ENCODE measurements around the gene LHFPL3. TPM values are rescaled to one million over a fixed set of nuclear protein-coding genes. Genes with fewer than 3 reads are reported as not detected.

LHFPL3 gene
- total RNA-seq, 1 experiment from 2014 or later = not detected

DNA sequence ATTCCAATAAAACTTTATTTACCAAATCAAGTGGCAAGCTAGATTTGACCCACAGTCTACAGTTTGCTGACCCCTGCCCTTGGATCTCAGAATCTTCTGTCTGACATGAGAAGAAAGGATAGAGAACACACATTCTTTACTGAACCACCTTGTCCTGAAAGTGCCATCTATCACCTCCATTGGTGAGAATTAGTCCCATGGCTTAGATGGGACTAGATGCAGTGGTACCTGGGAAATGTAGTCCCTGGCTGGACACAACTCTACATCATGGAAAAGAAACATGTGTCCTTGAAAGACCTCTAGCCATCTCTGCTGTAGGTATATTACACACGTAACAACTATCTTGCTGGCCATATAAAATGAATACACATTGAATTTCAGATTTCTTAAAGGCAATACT is 336.2 kb downstream of the LHFPL3 start:
- no peaks in the 10 kb centered on the region for H3K9me3 ChIP-seq (ENCODE audit: low read depth, low read length, poor library complexity, severe bottlenecking)
- no peak overlapping the region for H3K4me3 ChIP-seq (ENCODE audit: low read depth, low read length, poor library complexity, severe bottlenecking)
- intact Hi-C loops (cut with micrococcal nuclease; ENCODE audit: unreplicated experiment) = no loop called here
- no peaks in the 10 kb centered on the region for H3K4me1 ChIP-seq (ENCODE audit: insufficient read depth, low read length, poor library complexity, severe bottlenecking)
- ChIA-PET POLR2A (ENCODE audit: low non-redundant PET) (no interaction called here), CTCF (no interaction called here)
- DNase-seq (ENCODE audit: low spot score) = no peak
- H3K27ac ChIP-seq (ENCODE audit: low read depth, low read length, poor library complexity, severe bottlenecking) = no peak overlapping the region
- peaks cover 27% of the 10 kb centered on the region for H3K27me3 ChIP-seq (replicated peaks; ENCODE audit: insufficient read depth, low read depth, low read length, poor library complexity)
- no TSS peak for BruUV-seq (replicated peaks)
- TF ChIP-seq, protein P1, sequence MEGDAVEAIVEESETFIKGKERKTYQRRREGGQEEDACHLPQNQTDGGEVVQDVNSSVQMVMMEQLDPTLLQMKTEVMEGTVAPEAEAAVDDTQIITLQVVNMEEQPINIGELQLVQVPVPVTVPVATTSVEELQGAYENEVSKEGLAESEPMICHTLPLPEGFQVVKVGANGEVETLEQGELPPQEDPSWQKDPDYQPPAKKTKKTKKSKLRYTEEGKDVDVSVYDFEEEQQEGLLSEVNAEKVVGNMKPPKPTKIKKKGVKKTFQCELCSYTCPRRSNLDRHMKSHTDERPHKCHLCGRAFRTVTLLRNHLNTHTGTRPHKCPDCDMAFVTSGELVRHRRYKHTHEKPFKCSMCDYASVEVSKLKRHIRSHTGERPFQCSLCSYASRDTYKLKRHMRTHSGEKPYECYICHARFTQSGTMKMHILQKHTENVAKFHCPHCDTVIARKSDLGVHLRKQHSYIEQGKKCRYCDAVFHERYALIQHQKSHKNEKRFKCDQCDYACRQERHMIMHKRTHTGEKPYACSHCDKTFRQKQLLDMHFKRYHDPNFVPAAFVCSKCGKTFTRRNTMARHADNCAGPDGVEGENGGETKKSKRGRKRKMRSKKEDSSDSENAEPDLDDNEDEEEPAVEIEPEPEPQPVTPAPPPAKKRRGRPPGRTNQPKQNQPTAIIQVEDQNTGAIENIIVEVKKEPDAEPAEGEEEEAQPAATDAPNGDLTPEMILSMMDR (conservative IDR thresholded peaks at IDR 0.05; ENCODE audit: low read depth, low read length) = no peak
- no peak for TF ChIP-seq EZH2 (IDR thresholded peaks at IDR 0.05; ENCODE audit: borderline replicate concordance, low read depth, low read length, poor library complexity, severe bottlenecking)
- no peaks in the 10 kb centered on the region for H3K36me3 ChIP-seq (ENCODE audit: insufficient read depth, low read length, poor library complexity, severe bottlenecking)

DNA sequence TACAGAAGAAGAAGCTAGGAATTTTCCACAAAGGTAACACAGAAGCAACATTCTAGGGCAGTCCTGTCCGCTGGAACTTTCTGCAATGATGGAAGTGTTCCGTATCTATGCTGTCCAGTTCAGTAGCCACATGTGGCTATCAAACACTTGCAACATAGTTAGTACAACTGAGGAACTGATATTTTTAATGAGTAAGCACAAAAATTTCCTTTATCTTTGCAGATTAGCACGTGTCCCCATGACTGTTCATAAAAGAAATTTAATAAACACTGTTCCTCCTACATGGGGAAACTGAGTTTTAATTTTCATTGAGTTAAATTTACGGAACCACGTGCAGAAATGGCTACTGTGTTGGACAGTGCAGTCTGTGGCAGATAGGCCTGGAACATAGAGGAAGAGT is 349.2 kb downstream of the LHFPL3 start:
- Histone ChIP-seq H3K9me3 (ENCODE audit: low read depth, low read length, poor library complexity, severe bottlenecking) (no peaks in the 10 kb centered on the region), H3K4me3 (ENCODE audit: low read depth, low read length, poor library complexity, severe bottlenecking) (no peak overlapping the region), H3K4me1 (ENCODE audit: insufficient read depth, low read length, poor library complexity, severe bottlenecking) (no peaks in the 10 kb centered on the region), H3K27ac (ENCODE audit: low read depth, low read length, poor library complexity, severe bottlenecking) (no peak overlapping the region), H3K27me3 (replicated peaks; ENCODE audit: insufficient read depth, low read depth, low read length, poor library complexity) (peaks cover 62% of the 10 kb centered on the region), H3K36me3 (ENCODE audit: insufficient read depth, low read length, poor library complexity, severe bottlenecking) (no peaks in the 10 kb centered on the region)
- intact Hi-C loops (cut with micrococcal nuclease; ENCODE audit: unreplicated experiment) = no loop called here
- DNase-seq (ENCODE audit: low spot score) = no peak
- CTCF ChIA-PET = no interaction called here
- no TSS peak for BruUV-seq (replicated peaks)
- TF ChIP-seq, protein P1 (conservative IDR thresholded peaks at IDR 0.05; ENCODE audit: low read depth, low read length) = no peak
- no peak for TF ChIP-seq EZH2 (IDR thresholded peaks at IDR 0.05; ENCODE audit: borderline replicate concordance, low read depth, low read length, poor library complexity, severe bottlenecking)
- POLR2A ChIA-PET (ENCODE audit: low non-redundant PET) = no interaction called here

DNA sequence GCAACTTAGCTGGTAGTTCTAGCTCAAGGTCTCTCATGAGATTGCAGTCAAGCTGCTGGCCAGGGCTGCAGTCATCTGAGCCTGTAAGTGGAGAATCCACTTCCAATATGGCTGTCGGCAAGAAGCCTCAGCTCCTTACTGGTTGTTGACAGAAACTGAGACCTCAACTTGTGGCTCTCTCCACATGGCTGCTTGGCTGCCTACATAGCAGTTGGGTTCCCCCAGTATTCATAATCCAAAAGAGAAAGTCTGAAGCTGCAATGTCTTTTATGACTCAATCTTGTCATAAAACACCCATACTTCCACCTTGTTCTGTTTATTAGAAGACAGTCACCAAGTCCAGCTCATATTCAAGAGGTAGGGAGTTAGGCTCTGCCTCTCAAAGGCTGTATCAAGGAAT is 350.7 kb downstream of the LHFPL3 start:
- TF ChIP-seq, protein P1 (conservative IDR thresholded peaks at IDR 0.05; ENCODE audit: low read depth, low read length) = no peak
- no peak for TF ChIP-seq EZH2 (IDR thresholded peaks at IDR 0.05; ENCODE audit: borderline replicate concordance, low read depth, low read length, poor library complexity, severe bottlenecking)
- Histone ChIP-seq H3K27me3 (replicated peaks; ENCODE audit: insufficient read depth, low read depth, low read length, poor library complexity) (peaks cover 63% of the 10 kb centered on the region), H3K27ac (ENCODE audit: low read depth, low read length, poor library complexity, severe bottlenecking) (no peak overlapping the region), H3K4me3 (ENCODE audit: low read depth, low read length, poor library complexity, severe bottlenecking) (no peak overlapping the region), H3K9me3 (ENCODE audit: low read depth, low read length, poor library complexity, severe bottlenecking) (no peaks in the 10 kb centered on the region), H3K4me1 (ENCODE audit: insufficient read depth, low read length, poor library complexity, severe bottlenecking) (no peaks in the 10 kb centered on the region), H3K36me3 (ENCODE audit: insufficient read depth, low read length, poor library complexity, severe bottlenecking) (no peaks in the 10 kb centered on the region)
- POLR2A ChIA-PET (ENCODE audit: low non-redundant PET) = no interaction called here
- intact Hi-C loops (cut with micrococcal nuclease; ENCODE audit: unreplicated experiment) = no loop called here
- BruUV-seq (replicated peaks) = no TSS peak
- CTCF ChIA-PET = no interaction called here
- no peak for DNase-seq (ENCODE audit: low spot score)

All from A673 (cell line).